Heart left ventricle (tissue), 13 donors: ENCODE data around the gene DZIP1L.

Experiments
- CTCF ChIP-seq, 12 donors: fragments of 200-600 bp; sonication (generic) in 4 of 12; IDR thresholded peaks; one replicate each; pipeline versions ENCODE4 v1.5.0 to v1.8.0; 2018 to 2022; ENCODE audit warnings: antibody characterized with exemption in 12 of 12, mild to moderate bottlenecking in 5 of 12
- POLR2A ChIP-seq, 2 donors: fragments of 450-650 bp; IDR thresholded peaks; one replicate each; pipeline ENCODE4 v1.6.1; 2017; ENCODE audit warnings: antibody characterized with exemption in 2 of 2, mild to moderate bottlenecking in 2 of 2, moderate library complexity in 2 of 2
- donor health status: ischemic (EF 13 %, LVEDD 7.1; RV severe dilation, severe dysfunction).
- donor health status: DM: no; HTN: yes; CAD: no.
- donor health status: DM: no; HTN: no; CAD: no.
- donor health status: ischemic (EF 25% LVEDD 6.9; RV normal size, moderate dysfunction).
- donor health status: ischemic (EF 25% LVEDD 5.7; RV mildly dilated, moderate dysfunction).
- donor health status: ischemic (EF 35%, LVEDD 5.7; RV mildly dilated, moderate dysfunction).
- donor health status: nonischemic (EF 11% LVEDD 7.7; RV severe dilation, severe dysfunction).
- donor health status: DM: yes; HTN: yes; CAD: no.
- donor health status: PGD.
- donor health status: ischemic (EF 29% LVEDD 5.4; RV normal size, mild dysfunction).
- donor health status: nonischemic (EF 23%, LVEDD 6.1; RV moderate dilation, normal function).

GRCh38 chr3:138066383-138066782 lies 49.0 kb downstream of the DZIP1L start:
- TF ChIP-seq CTCF (IDR thresholded peaks at IDR 0.05) (no peak), POLR2A (IDR thresholded peaks at IDR 0.05) (no peak)
